Fibroblast of lung (primary cell): ENCODE measurements around the gene MXI1.

Experiments
- EZH2 ChIP-seq: IDR thresholded peaks from 2 replicates; pipeline ENCODE4 v1.5.1; 2012; ENCODE audit warnings: low read length, control low read depth, mild to moderate bottlenecking; ENCODE audit errors: missing control alignments
- TF ChIP-seq, protein P1 (sequence below), 2 donors: IDR thresholded peaks in 1 of 2; conservative IDR thresholded peaks in 1 of 2; 1 replicate in 1 of 2; 2 replicates in 1 of 2; pipeline ENCODE4 v1.5.1; 2011 to 2012; ENCODE audit warnings: low read length in 2 of 2, control low read depth in 1 of 2, inconsistent platforms in 1 of 2, low read depth in 1 of 2, mild to moderate bottlenecking in 1 of 2

DNA sequence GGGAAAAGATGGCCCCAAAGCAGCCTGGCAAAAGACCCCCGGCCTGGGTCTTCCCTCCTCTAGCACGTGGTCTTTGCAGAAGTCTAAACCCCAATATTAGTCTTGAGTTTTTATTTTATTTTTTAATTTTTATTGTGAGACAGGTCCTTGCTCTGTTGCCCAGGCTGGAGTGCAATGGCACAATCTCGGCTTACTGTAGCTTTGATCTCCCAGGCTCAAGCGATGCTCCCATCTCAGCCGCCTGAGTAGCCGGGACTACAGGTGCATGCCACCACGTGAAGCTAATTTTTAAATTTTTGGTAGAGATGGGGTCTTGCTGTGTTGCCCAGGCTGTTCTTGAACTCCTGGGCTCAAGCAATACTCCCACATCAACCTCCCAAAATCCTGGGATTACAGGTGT, 40.3 kb upstream of the MXI1 start:
- TF ChIP-seq, protein P1, sequence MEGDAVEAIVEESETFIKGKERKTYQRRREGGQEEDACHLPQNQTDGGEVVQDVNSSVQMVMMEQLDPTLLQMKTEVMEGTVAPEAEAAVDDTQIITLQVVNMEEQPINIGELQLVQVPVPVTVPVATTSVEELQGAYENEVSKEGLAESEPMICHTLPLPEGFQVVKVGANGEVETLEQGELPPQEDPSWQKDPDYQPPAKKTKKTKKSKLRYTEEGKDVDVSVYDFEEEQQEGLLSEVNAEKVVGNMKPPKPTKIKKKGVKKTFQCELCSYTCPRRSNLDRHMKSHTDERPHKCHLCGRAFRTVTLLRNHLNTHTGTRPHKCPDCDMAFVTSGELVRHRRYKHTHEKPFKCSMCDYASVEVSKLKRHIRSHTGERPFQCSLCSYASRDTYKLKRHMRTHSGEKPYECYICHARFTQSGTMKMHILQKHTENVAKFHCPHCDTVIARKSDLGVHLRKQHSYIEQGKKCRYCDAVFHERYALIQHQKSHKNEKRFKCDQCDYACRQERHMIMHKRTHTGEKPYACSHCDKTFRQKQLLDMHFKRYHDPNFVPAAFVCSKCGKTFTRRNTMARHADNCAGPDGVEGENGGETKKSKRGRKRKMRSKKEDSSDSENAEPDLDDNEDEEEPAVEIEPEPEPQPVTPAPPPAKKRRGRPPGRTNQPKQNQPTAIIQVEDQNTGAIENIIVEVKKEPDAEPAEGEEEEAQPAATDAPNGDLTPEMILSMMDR (conservative IDR thresholded peaks at IDR 0.05 in 1 of 2, IDR thresholded peaks at IDR 0.05 in 1 of 2; ENCODE audit: low read depth in 1 of 2, low read length in 2 of 2) = no peak
- no peak for TF ChIP-seq EZH2
